ENCODE data around the gene TRIM71. TPM values are rescaled to one million over a fixed set of nuclear protein-coding genes. Genes with fewer than 3 reads are reported as not detected.

Gene TRIM71
- total RNA-seq, 2 experiments from 2014 or later, result 0.04 to 0.06 TPM

Other genes starting within 250 kb of the TRIM71 start
- gene DYNC1LI1, start 247.1 kb upstream of the TRIM71 start, total RNA-seq, result 10 to 100 TPM; 35.3 to 36.1 TPM
- 10 to 100 TPM; 56.4 to 59.4 TPM for gene CNOT10, start 132.8 kb upstream of the TRIM71 start, total RNA-seq
- 10 to 100 TPM; 40.9 to 41.6 TPM for gene CCR4, start 133.6 kb downstream of the TRIM71 start, total RNA-seq

Data from activated CD8-positive, alpha-beta memory T cell treated with anti-CD3 and anti-CD28 coated beads for 36 hours (primary cell).